GM12878 (cell line): Measurements from ENCODE around the gene TMPRSS13. TPM values are rescaled to one million over a fixed set of nuclear protein-coding genes. Genes with fewer than 3 reads are reported as not detected.

Experiments
- ATAC-seq: fragments of 200-7000 bp; cut with Tn5 transposase; 3 replicates; pipeline ENCODE4 v1.9.1; 2020; ENCODE audit warnings: mild to moderate bottlenecking, moderate library complexity
- BruUV-seq: library from RNA; stranded (reverse); fragments of 400-500 nt; replicated peaks from 2 replicates; lab custom pipeline; 2021; lab: Mats Ljungman, UMichigan
- CTCF ChIA-PET: fragments of 300-600 bp; sonication (Branson Sonifier 250); formaldehyde crosslinking; extraction: SDS; loops from one replicate; lab custom pipeline; 2021; ENCODE audit warnings: inconsistent platforms; lab: Yijun Ruan, JAX
- POLR2A ChIA-PET: fragments of 350-600 bp; formaldehyde crosslinking; extraction: SDS; loops from one replicate; lab custom pipeline; 2021; ENCODE audit warnings: inconsistent platforms; lab: Charles Lee
- RAD21 ChIA-PET: fragments of 300-600 bp; sonication (Branson Sonifier 250); formaldehyde crosslinking; loops from one replicate; lab custom pipeline; 2023; ENCODE audit warnings: antibody characterized with exemption; ENCODE audit not compliant: unreplicated experiment; lab: Charles Lee
- SMC1A ChIA-PET: fragments of 300-600 bp; sonication (Branson Sonifier 250); formaldehyde crosslinking; loops from one replicate; lab custom pipeline; 2023; ENCODE audit not compliant: unreplicated experiment, uncharacterized antibody; lab: Charles Lee
- DNase-seq: peaks from one replicate; pipeline ENCODE4 v3.0.0-alpha.2; 2011; ENCODE audit warnings: low read depth, low spot score
- FAIRE-seq: peaks from 3 replicates; lab custom pipeline; 2011; peaks lifted over from hg19 to GRCh38; lab: Jason Lieb, UNC
- H2AFZ ChIP-seq: 2 replicates; pipeline ENCODE4 v1.6.0; 2011; ENCODE audit warnings: low read depth, low read length, control low read depth; ENCODE audit not compliant: control insufficient read depth
- H3K27ac ChIP-seq: 2 replicates; pipeline ENCODE4 v1.5.1; 2011; ENCODE audit warnings: control low read depth; ENCODE audit not compliant: control insufficient read depth, insufficient read depth
- H3K27me3 ChIP-seq, 2 experiments: replicated peaks in 1 of 2; 2 replicates each; pipeline versions ENCODE4 v1.6.0 to v1.6.1; 2011; ENCODE audit warnings: low read length in 1 of 2; ENCODE audit not compliant: control insufficient read depth in 2 of 2, insufficient read depth in 2 of 2
- H3K36me3 ChIP-seq, 2 experiments: 2 replicates each; pipeline ENCODE4 v1.5.1; 2011; ENCODE audit warnings: low read length in 1 of 2; ENCODE audit not compliant: control insufficient read depth in 2 of 2, insufficient read depth in 2 of 2
- H3K4me1 ChIP-seq: 2 replicates; pipeline ENCODE4 v1.6.1; 2011; ENCODE audit warnings: mild to moderate bottlenecking, low read length, moderate library complexity, mixed read lengths; ENCODE audit not compliant: control insufficient read depth, insufficient read depth
- H3K4me2 ChIP-seq: 2 replicates; pipeline ENCODE4 v1.6.0; 2011; ENCODE audit warnings: control low read depth; ENCODE audit not compliant: control insufficient read depth, insufficient read depth
- H3K4me3 ChIP-seq: fragments of 200-600 bp; sonication (generic); 2 replicates; pipeline ENCODE4 v1.5.1; 2016
- H3K79me2 ChIP-seq: 2 replicates; pipeline ENCODE4 v1.6.0; 2011; ENCODE audit warnings: low read length; ENCODE audit not compliant: control insufficient read depth, insufficient read depth
- H3K9ac ChIP-seq: 2 replicates; pipeline ENCODE4 v1.8.0; 2011; ENCODE audit warnings: low read length, control low read depth, mixed read lengths; ENCODE audit not compliant: control insufficient read depth, insufficient read depth
- H3K9me3 ChIP-seq: replicated peaks from 3 replicates; pipeline ENCODE4 v1.5.1; 2011; ENCODE audit warnings: mild to moderate bottlenecking, low read length; ENCODE audit not compliant: control insufficient read depth, insufficient read depth
- H4K20me1 ChIP-seq: 2 replicates; pipeline ENCODE4 v1.6.0; 2011; ENCODE audit not compliant: control insufficient read depth, insufficient read depth
- ATF3 ChIP-seq: IDR thresholded peaks from 2 replicates; pipeline ENCODE4 v1.6.1; 2011; ENCODE audit warnings: low read depth, mild to moderate bottlenecking, low read length, moderate library complexity, borderline replicate concordance; ENCODE audit errors: extremely low read depth
- BACH1 ChIP-seq: fragments of 450-650 bp; IDR thresholded peaks from 2 replicates; pipeline ENCODE4 v1.6.1; 2017; ENCODE audit warnings: mild to moderate bottlenecking, borderline replicate concordance
- BCL11A ChIP-seq: IDR thresholded peaks from 2 replicates; pipeline ENCODE4 v1.6.1; 2011; ENCODE audit warnings: low read depth, low read length
- CHD4 ChIP-seq: fragments of 200-600 bp; sonication (generic); IDR thresholded peaks from 2 replicates; pipeline ENCODE4 v1.6.1; 2016; ENCODE audit warnings: mild to moderate bottlenecking
- ETV6 ChIP-seq, 2 experiments: fragments of 450-650 bp in 1 of 2; IDR thresholded peaks in 1 of 2; conservative IDR thresholded peaks in 1 of 2; 2 replicates each; pipeline ENCODE4 v1.6.1; 2014; ENCODE audit warnings: antibody characterized with exemption in 1 of 2, borderline replicate concordance in 1 of 2, low read depth in 1 of 2, mild to moderate bottlenecking in 1 of 2, moderate library complexity in 1 of 2
- FOXK2 ChIP-seq: fragments of 450-650 bp; IDR thresholded peaks from 2 replicates; pipeline ENCODE4 v1.6.1; 2017; ENCODE audit warnings: mild to moderate bottlenecking, moderate library complexity
- HDAC2 ChIP-seq: fragments of 200-600 bp; sonication (generic); IDR thresholded peaks from 2 replicates; pipeline ENCODE4 v1.6.1; 2017
- JUNB ChIP-seq: IDR thresholded peaks from 2 replicates; pipeline ENCODE4 v1.6.1; 2016; ENCODE audit warnings: antibody characterized with exemption, mild to moderate bottlenecking
- MYC ChIP-seq: IDR thresholded peaks from 2 replicates; pipeline ENCODE4 v1.6.1; 2011; ENCODE audit warnings: mild to moderate bottlenecking, low read length, moderate library complexity, inconsistent platforms; ENCODE audit not compliant: insufficient read depth, insufficient replicate concordance, insufficient read length, severe bottlenecking
- NFXL1 ChIP-seq: fragments of 450-650 bp; IDR thresholded peaks from 2 replicates; pipeline ENCODE4 v1.6.1; 2017; ENCODE audit warnings: antibody characterized with exemption, mild to moderate bottlenecking, borderline replicate concordance
- RFX5 ChIP-seq: IDR thresholded peaks from 2 replicates; pipeline ENCODE4 v1.6.1; 2011; ENCODE audit warnings: low read depth, low read length, improper control_type of control experiment
- SPI1 ChIP-seq: IDR thresholded peaks from 2 replicates; pipeline ENCODE4 v1.6.1; 2011; ENCODE audit warnings: low read depth, mild to moderate bottlenecking, low read length, moderate library complexity, borderline replicate concordance; ENCODE audit not compliant: insufficient read depth
- SREBF2 ChIP-seq: IDR thresholded peaks from 2 replicates; pipeline ENCODE4 v1.6.1; 2012; ENCODE audit warnings: mild to moderate bottlenecking, low read length
- ZNF217 ChIP-seq: fragments of 450-650 bp; IDR thresholded peaks from 2 replicates; pipeline ENCODE4 v1.6.1; 2017; ENCODE audit warnings: antibody characterized with exemption, mild to moderate bottlenecking
- ZNF24 ChIP-seq: fragments of 450-650 bp; IDR thresholded peaks from 2 replicates; pipeline ENCODE4 v1.6.1; 2017; ENCODE audit warnings: antibody characterized with exemption, mild to moderate bottlenecking
- ZZZ3 ChIP-seq: IDR thresholded peaks from 2 replicates; pipeline ENCODE4 v1.6.1; 2011; ENCODE audit warnings: low read depth; ENCODE audit not compliant: control insufficient read depth, insufficient read length
- WGBS: methylation state at CpG from one replicate; pipeline ENCODE4 v1.1.6; 2016; ENCODE audit warnings: low lambda C conversion rate; ENCODE audit not compliant: insufficient replicate concordance, insufficient coverage; ENCODE audit errors: missing lambda C conversion rate; 5-methylcytosine and 5-hydroxymethylcytosine counted together
- in situ Hi-C: fragments of 300-500 bp; cut with MboI; formaldehyde crosslinking; loops from 9 replicates; pipeline ENCODE4 v1.14.3; 2018; ENCODE audit warnings: mixed read lengths
- intact Hi-C: fragments of 100-400 bp; cut with micrococcal nuclease; formaldehyde crosslinking; loops from one replicate; pipeline ENCODE4 v1.14.2; 2022; ENCODE audit not compliant: unreplicated experiment
- polyA plus RNA-seq, 11 experiments: library from polyadenylated mRNA; depleted of rRNA in 4 of 11; unstranded in 6 of 11; stranded (reverse) in 5 of 11; fragments of >200 nt; fragmentation: Nextera tagmentation in 4 of 11; fragmentation: Illumina TruSeq in 1 of 11; extraction: Ambion mirVana in 4 of 11; extraction: Trizol in 1 of 11; gene quantifications; 1 replicate in 1 of 11; 2 replicates in 10 of 11; pipeline versions ENCODE4 v1.2.1 to v1.2.3, GENCODE V29; 2011 to 2016; ENCODE audit warnings: inconsistent platforms in 2 of 11, missing spikeins in 2 of 11, low read depth in 1 of 11
- total RNA-seq, 4 experiments: library from RNA; depleted of rRNA in 3 of 4; stranded (reverse); fragments of >200 nt in 3 of 4; fragmentation: Illumina TruSeq in 1 of 4; extraction: Trizol in 1 of 4; gene quantifications; 2 replicates each; pipeline versions ENCODE4 v1.2.1 to v1.2.3, GENCODE V29; 2013 to 2021
- TF ChIP-seq, protein P1 (sequence below): fragments of 450-650 bp; IDR thresholded peaks from 2 replicates; pipeline ENCODE4 v1.6.1; 2017; ENCODE audit warnings: mild to moderate bottlenecking, low read depth, inconsistent platforms; ENCODE audit not compliant: poor library complexity, severe bottlenecking

TMPRSS13 gene
- total and polyA plus RNA-seq, 10 of the 15 experiments (the other 5 are each of a cell fraction or from before 2014, with no cell fraction given) = 0.05 to 0.50 (median 0.26) TPM; not detected in 2

DNA sequence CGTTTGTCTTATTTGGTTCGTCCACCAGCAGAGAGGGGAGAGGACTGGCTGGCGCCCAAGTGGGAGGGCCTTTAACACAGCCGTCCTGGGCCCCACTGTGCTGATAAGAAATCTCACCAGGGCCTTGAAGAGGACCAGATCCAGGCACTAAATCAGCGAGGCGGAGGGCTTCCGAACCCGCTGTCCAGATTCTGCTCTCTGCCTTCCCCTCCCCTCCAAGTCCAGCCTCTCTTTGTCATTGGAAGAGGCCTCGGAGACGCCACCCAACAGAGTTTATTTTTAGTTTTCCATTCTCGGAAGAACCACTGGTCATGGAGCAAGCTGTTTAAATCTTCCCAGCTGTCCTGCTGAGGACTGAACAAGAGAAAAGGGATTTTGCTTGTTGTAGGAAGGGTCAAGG lies 43.4 kb downstream of the TMPRSS13 start:
- ChIA-PET SMC1A (no interaction called here), CTCF (no interaction called here), RAD21 (no interaction called here), POLR2A (no interaction called here)
- Histone ChIP-seq H2AFZ (no peak overlapping the region), H4K20me1 (no peaks in the 10 kb centered on the region), H3K4me3 (no peak overlapping the region), H3K27ac (no peak overlapping the region), H3K9me3 (no peaks in the 10 kb centered on the region), H3K79me2 (no peaks in the 10 kb centered on the region), H3K9ac (no peak overlapping the region), H3K4me1 (no peaks in the 10 kb centered on the region), H3K27me3 (peaks cover 1 to 3% of the 10 kb centered on the region in 2 experiments; a peak in 3 of 4 replicates), H3K36me3 (no peaks in the 10 kb centered on the region), H3K4me2 (no peak overlapping the region)
- WGBS = 46% methylated on average over 11 of the region's 11 CpGs
- no TSS peak for BruUV-seq
- in situ Hi-C loops (no loop called here), intact Hi-C loops (no loop called here)
- TF ChIP-seq JUNB (no peak), SPI1 (no peak), HDAC2 (no peak), SREBF2 (no peak), ZNF217 (no peak)
- DNase-seq (no peak), FAIRE-seq (no peak), ATAC-seq (no peak)

- in situ Hi-C loops = no loop called here
- Histone ChIP-seq H3K79me2 (no peaks in the 10 kb centered on the region), H3K4me3 (no peak overlapping the region), H3K4me2 (no peak overlapping the region), H4K20me1 (no peaks in the 10 kb centered on the region), H2AFZ (no peak overlapping the region), H3K9me3 (no peaks in the 10 kb centered on the region), H3K4me1 (no peaks in the 10 kb centered on the region), H3K27ac (no peak overlapping the region), H3K36me3 (no peaks in the 10 kb centered on the region), H3K27me3 (peaks cover 1 to 3% of the 10 kb centered on the region in 2 experiments; a peak in 3 of 4 replicates), H3K9ac (no peak overlapping the region)
- no peak for DNase-seq
- intact Hi-C loops = no loop called here
- no peak for FAIRE-seq
- 23% methylated on average over 7 of the region's 7 CpGs for WGBS
- ATAC-seq = no peak
- ChIA-PET POLR2A (no interaction called here), RAD21 (no interaction called here), SMC1A (interaction anchor here (1.6 kb wide), 1 partner anchor 61 kb away, joined by 6 read pairs; no protein-coding TSS in a partner anchor), CTCF (interaction anchor here (0.6 to 1.3 kb wide), 3 partner anchors 18 to 189 kb away, joined by 3 to 4 read pairs (median 3); no protein-coding TSS in a partner anchor)
- BruUV-seq = no TSS peak
- TF ChIP-seq ZZZ3 = no peak
- no peak for TF ChIP-seq ZNF24
- no peak for TF ChIP-seq ETV6 (conservative IDR thresholded peaks at IDR 0.05 in 1 of 2, IDR thresholded peaks at IDR 0.05 in 1 of 2; ENCODE audit: borderline replicate concordance in 1 of 2, low read depth in 1 of 2)
- no peak for TF ChIP-seq RFX5
- TF ChIP-seq, protein P1, sequence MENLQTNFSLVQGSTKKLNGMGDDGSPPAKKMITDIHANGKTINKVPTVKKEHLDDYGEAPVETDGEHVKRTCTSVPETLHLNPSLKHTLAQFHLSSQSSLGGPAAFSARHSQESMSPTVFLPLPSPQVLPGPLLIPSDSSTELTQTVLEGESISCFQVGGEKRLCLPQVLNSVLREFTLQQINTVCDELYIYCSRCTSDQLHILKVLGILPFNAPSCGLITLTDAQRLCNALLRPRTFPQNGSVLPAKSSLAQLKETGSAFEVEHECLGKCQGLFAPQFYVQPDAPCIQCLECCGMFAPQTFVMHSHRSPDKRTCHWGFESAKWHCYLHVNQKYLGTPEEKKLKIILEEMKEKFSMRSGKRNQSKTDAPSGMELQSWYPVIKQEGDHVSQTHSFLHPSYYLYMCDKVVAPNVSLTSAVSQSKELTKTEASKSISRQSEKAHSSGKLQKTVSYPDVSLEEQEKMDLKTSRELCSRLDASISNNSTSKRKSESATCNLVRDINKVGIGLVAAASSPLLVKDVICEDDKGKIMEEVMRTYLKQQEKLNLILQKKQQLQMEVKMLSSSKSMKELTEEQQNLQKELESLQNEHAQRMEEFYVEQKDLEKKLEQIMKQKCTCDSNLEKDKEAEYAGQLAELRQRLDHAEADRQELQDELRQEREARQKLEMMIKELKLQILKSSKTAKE = no peak
- no peak for TF ChIP-seq CHD4
- TF ChIP-seq ATF3 = no peak
- no peak for TF ChIP-seq BACH1
- no peak for TF ChIP-seq MYC
- TF ChIP-seq BCL11A = no peak
- no peak for TF ChIP-seq FOXK2
- TF ChIP-seq NFXL1 = no peak
Observed at GRCh38 chr11:117884994-117885393, 44.2 kb downstream of the TMPRSS13 start.
